Activated CD4-positive, alpha-beta T cell treated with anti-CD3 and anti-CD28 coated beads for 36 hours (primary cell): Measurements from ENCODE around the gene PDZD7. TPM values are rescaled to one million over a fixed set of nuclear protein-coding genes. Genes with fewer than 3 reads are reported as not detected.

Experiments
- ATAC-seq: fragments of 200-7000 bp; cut with Tn5 transposase; one replicate; pipeline ENCODE4 v1.10.0; 2021; ENCODE audit warnings: mild to moderate bottlenecking, moderate library complexity
- CTCF ChIA-PET: fragments of 350-600 bp; sonication (Branson Sonifier 250); formaldehyde crosslinking; loops from one replicate; lab custom pipeline; 2021; ENCODE audit warnings: antibody characterized with exemption; lab: Charles Lee
- POLR2A ChIA-PET: fragments of 350-600 bp; sonication (Branson Sonifier 250); formaldehyde crosslinking; loops from one replicate; lab custom pipeline; 2021; ENCODE audit warnings: antibody characterized with exemption, inconsistent platforms; lab: Charles Lee
- DNase-seq: peaks from one replicate; pipeline ENCODE4 v3.0.0-alpha.2; 2020
- H3K27ac Mint-ChIP-seq: one replicate; pipeline ENCODE4 v1.8.0; 2021; ENCODE audit warnings: mixed read lengths
- H3K27me3 Mint-ChIP-seq: one replicate; pipeline ENCODE4 v1.8.0; 2021; ENCODE audit warnings: mixed read lengths
- H3K36me3 Mint-ChIP-seq: one replicate; pipeline ENCODE4 v1.8.0; 2021; ENCODE audit warnings: low read depth, mixed read lengths
- H3K4me1 Mint-ChIP-seq: one replicate; pipeline ENCODE4 v1.8.0; 2021; ENCODE audit warnings: mixed read lengths
- H3K4me3 Mint-ChIP-seq: one replicate; pipeline ENCODE4 v1.8.0; 2021; ENCODE audit warnings: mild to moderate bottlenecking, moderate library complexity, mixed read lengths
- H3K9me3 Mint-ChIP-seq: one replicate; pipeline ENCODE4 v1.8.0; 2021; ENCODE audit warnings: low read depth, mixed read lengths
- intact Hi-C, 2 experiments: fragments of 100-400 bp; cut with DNase I in 1 of 2; cut with micrococcal nuclease in 1 of 2; formaldehyde crosslinking; loops; one replicate each; pipeline versions ENCODE4 v1.14.2 to v1.15.1; 2022 to 2024; cut with DNase I, micrococcal nuclease
- total RNA-seq, 2 experiments: library from RNA; stranded (reverse); gene quantifications; one replicate each; pipeline ENCODE4 v1.2.3, GENCODE V29; 2021

PDZD7 gene
- total RNA-seq, 2 experiments from 2014 or later = 0.28 to 0.32 TPM

GRCh38 chr10:101011517-101012423, 19.2 kb downstream of the PDZD7 start:
- H3K36me3 Mint-ChIP-seq = no peaks in the 10 kb centered on the region
- DNase-seq = no peak
- intact Hi-C loops = loop anchor here in 1 of 2 experiments (2.0 to 10.0 kb wide), 3 partner anchors 19 to 449 kb away; partner anchors contain the start of genes KAZALD1, PDZD7 and SFXN3
- POLR2A ChIA-PET = no interaction called here
- no peak overlapping the region for H3K27ac Mint-ChIP-seq
- CTCF ChIA-PET = interaction anchor here (0.8 to 1.7 kb wide), 2 partner anchors 12 to 14 kb away, joined by 5 to 6 read pairs; partner anchors contain the start of gene LZTS2
- peaks cover 17% of the 10 kb centered on the region for H3K27me3 Mint-ChIP-seq
- H3K9me3 Mint-ChIP-seq = no peaks in the 10 kb centered on the region
- H3K4me3 Mint-ChIP-seq = no peak overlapping the region
- ATAC-seq = no peak
- H3K4me1 Mint-ChIP-seq = peaks cover 22% of the 10 kb centered on the region

DNA sequence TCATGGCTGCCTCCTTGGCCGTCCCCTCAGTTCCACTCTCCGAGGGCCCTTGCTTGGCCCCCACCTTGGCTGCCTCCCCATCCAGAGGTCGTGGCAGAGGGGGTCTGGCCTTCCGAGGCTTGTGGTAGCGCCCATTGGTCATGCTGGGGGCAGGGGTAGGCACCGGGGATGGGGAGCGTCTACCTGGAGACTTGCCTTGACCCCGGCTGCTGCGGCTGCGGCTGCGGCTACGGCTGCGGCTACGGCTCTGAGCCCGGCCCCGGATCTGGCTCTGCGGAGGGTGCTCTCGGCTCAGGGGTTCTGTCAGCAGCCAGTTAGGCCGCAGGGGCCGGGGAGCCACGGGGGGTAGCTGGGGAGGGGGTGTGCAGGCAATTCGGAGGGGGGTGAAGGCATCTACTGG, 20.6 kb downstream of the PDZD7 start:
- H3K9me3 Mint-ChIP-seq = no peaks in the 10 kb centered on the region
- intact Hi-C loops = loop anchor here in 1 of 2 experiments (5.0 to 10.0 kb wide), 2 partner anchors 54 to 448 kb away; partner anchors contain the start of gene KAZALD1
- H3K4me3 Mint-ChIP-seq = no peak overlapping the region
- no peak overlapping the region for H3K27ac Mint-ChIP-seq
- no peak for DNase-seq
- ATAC-seq = no peak
- H3K27me3 Mint-ChIP-seq = peaks cover 9% of the 10 kb centered on the region
- H3K36me3 Mint-ChIP-seq = no peaks in the 10 kb centered on the region
- CTCF ChIA-PET = interaction anchor here (0.6 to 1.7 kb wide), 3 partner anchors 11 to 827 kb away, joined by 3 to 6 read pairs (median 4); partner anchors contain the start of gene LZTS2
- peaks cover 21% of the 10 kb centered on the region for H3K4me1 Mint-ChIP-seq
- POLR2A ChIA-PET = no interaction called here

DNA sequence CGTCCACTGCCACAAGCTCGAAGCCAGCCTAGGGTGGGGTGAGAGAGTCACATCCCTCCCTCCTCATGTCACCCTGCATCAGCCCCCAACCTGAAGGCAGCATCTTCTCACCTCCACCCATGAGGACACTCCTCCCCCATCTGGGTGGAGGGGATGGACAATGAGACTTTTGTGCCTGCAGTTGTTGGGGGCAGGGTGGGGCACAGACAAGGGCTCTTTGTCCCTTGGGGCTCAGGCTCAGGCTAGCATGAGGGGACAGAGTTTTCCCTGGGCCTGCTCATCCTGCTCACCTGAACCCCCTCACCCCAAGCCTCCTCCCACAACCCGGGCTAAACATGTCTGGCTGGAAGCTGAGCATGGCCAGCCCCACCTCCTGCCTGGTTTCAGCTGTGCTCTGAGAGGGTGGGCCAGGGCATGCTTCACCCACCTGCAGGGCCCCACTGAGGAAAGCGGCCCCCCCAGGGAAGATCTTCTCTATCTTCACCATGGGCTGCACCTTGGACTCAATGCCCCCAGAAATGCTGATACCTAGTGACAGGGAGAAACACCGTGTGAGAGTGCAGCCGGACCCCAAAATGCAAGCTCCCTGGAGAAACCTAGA, 22.0 kb downstream of the PDZD7 start:
- Mint-ChIP-seq H3K9me3 (no peaks in the 10 kb centered on the region), H3K27ac (no peak overlapping the region), H3K4me3 (no peak overlapping the region), H3K36me3 (no peaks in the 10 kb centered on the region), H3K4me1 (peaks cover 10% of the 10 kb centered on the region), H3K27me3 (peaks cover 5% of the 10 kb centered on the region)
- intact Hi-C loops = no loop called here
- DNase-seq (no peak), ATAC-seq (no peak)
- CTCF ChIA-PET = interaction anchor here (0.6 to 2.2 kb wide), 3 partner anchors 11 to 727 kb away, joined by 3 to 7 read pairs (median 4); no protein-coding TSS in a partner anchor
- POLR2A ChIA-PET = no interaction called here

GRCh38 chr10:101007915-101008822, 22.8 kb downstream of the PDZD7 start:
- H3K27ac Mint-ChIP-seq = no peak overlapping the region
- intact Hi-C loops = no loop called here
- no peaks in the 10 kb centered on the region for H3K36me3 Mint-ChIP-seq
- POLR2A ChIA-PET = no interaction called here
- H3K4me3 Mint-ChIP-seq = no peak overlapping the region
- H3K9me3 Mint-ChIP-seq = no peaks in the 10 kb centered on the region
- H3K27me3 Mint-ChIP-seq = peaks cover under 1% of the 10 kb centered on the region
- peaks cover 7% of the 10 kb centered on the region for H3K4me1 Mint-ChIP-seq
- ATAC-seq = no peak
- CTCF ChIA-PET = interaction anchor here (0.6 to 2.2 kb wide), 5 partner anchors 10 to 162 kb away, joined by 3 to 10 read pairs (median 3); no protein-coding TSS in a partner anchor
- no peak for DNase-seq

- no peaks in the 10 kb centered on the region for H3K36me3 Mint-ChIP-seq
- DNase-seq = no peak
- no peak overlapping the region for H3K27ac Mint-ChIP-seq
- H3K27me3 Mint-ChIP-seq = no peaks in the 10 kb centered on the region
- intact Hi-C loops = no loop called here
- H3K4me1 Mint-ChIP-seq = no peaks in the 10 kb centered on the region
- ChIA-PET CTCF (interaction anchor here (0.6 to 2.2 kb wide), 8 partner anchors 9 to 161 kb away, joined by 3 to 10 read pairs (median 3); partner anchors contain the start of genes PDZD7 and SFXN3), POLR2A (no interaction called here)
- no peaks in the 10 kb centered on the region for H3K9me3 Mint-ChIP-seq
- no peak overlapping the region for H3K4me3 Mint-ChIP-seq
- ATAC-seq = no peak
Measured at GRCh38 chr10:101007099-101007711, 23.7 kb downstream of the PDZD7 start.

DNA sequence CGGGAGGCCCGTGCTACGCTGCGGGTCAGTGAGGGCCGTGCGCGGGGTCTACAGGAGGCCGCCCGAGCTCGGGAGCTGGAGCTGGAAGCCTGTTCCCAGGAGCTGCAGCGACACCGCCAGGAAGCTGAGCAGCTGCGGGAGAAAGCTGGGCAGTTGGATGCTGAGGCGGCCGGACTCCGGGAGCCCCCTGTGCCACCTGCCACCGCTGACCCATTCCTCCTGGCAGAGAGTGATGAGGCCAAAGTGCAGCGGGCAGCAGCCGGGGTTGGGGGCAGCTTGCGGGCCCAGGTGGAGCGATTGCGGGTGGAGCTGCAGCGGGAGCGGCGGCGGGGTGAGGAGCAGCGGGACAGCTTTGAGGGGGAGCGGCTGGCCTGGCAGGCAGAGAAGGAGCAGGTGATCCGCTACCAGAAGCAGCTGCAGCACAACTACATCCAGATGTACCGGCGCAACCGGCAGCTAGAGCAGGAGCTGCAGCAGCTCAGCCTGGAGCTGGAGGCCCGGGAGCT, 24.3 kb downstream of the PDZD7 start:
- no peaks in the 10 kb centered on the region for H3K27me3 Mint-ChIP-seq
- no peaks in the 10 kb centered on the region for H3K4me1 Mint-ChIP-seq
- H3K9me3 Mint-ChIP-seq = no peaks in the 10 kb centered on the region
- ChIA-PET CTCF (interaction anchor here (0.6 to 2.2 kb wide), 8 partner anchors 9 to 95 kb away, joined by 3 to 10 read pairs (median 3); partner anchors contain the start of genes PDZD7 and SFXN3), POLR2A (no interaction called here)
- DNase-seq (no peak), ATAC-seq (no peak)
- no peak overlapping the region for H3K27ac Mint-ChIP-seq
- H3K36me3 Mint-ChIP-seq = no peaks in the 10 kb centered on the region
- intact Hi-C loops = no loop called here
- no peak overlapping the region for H3K4me3 Mint-ChIP-seq

DNA sequence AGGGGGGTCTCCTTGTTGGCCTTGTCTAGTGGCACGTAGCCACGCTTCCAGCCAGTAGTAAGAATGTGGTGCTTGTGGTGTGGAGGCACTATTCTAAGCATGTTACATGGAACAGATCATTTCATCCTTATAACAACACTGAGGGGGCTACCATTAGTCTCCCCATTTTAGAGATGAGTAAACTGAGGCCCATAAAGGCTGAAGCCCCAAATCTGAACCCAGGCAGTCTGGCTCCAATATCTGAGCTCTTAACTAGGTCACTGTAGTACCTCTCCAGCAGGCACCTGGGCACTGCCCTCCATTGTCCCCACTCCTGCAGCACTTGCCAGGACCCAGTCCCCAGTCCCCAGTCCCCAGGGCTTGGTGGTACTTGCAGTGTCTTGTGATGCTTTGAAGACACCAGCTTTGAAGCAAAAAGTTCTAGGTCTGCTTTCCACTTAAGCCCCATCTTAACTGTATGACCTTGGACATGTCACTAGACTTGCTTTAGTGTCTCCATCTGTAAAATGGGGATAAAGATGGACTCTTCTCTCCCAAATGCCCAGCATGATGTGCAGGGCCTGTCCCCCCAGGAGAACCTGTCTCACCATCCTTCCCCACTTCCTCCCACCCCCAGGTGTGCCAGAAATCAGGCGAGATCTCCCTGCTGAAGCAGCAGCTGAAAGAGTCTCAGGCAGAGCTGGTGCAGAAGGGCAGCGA, 24.9 kb downstream of the PDZD7 start:
- intact Hi-C loops = no loop called here
- DNase-seq (no peak), ATAC-seq (no peak)
- Mint-ChIP-seq H3K9me3 (no peaks in the 10 kb centered on the region), H3K27me3 (no peaks in the 10 kb centered on the region), H3K4me3 (no peak overlapping the region), H3K4me1 (peaks cover 2% of the 10 kb centered on the region), H3K27ac (no peak overlapping the region), H3K36me3 (no peaks in the 10 kb centered on the region)
- ChIA-PET POLR2A (no interaction called here), CTCF (interaction anchor here (0.6 to 1.7 kb wide), 4 partner anchors 9 to 29 kb away, joined by 3 to 6 read pairs (median 3); partner anchors contain the start of genes PDZD7 and SFXN3)

GRCh38 chr10:101005361-101005760, 25.6 kb downstream of the PDZD7 start:
- intact Hi-C loops = no loop called here
- POLR2A ChIA-PET = no interaction called here

DNA sequence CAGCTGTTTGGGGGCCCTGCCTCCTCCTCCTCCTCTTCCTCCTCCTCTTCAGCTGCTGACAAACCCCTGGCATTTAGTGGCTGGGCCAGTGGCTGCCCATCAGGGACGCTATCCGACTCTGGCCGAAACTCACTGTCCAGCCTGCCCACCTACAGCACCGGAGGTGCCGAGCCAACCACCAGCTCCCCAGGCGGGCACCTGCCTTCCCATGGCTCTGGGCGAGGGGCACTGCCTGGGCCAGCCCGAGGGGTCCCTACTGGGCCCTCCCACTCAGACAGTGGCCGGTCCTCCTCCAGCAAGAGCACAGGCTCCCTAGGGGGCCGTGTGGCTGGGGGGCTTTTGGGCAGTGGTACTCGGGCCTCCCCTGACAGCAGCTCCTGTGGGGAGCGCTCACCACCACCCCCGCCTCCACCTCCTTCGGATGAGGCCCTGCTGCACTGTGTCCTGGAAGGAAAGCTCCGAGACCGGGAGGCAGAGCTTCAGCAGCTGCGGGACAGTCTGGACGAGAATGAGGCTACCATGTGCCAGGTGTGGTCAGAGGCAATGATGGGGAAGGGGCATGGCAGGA, 27.2 kb downstream of the PDZD7 start:
- peaks cover 5% of the 10 kb centered on the region for H3K4me1 Mint-ChIP-seq
- no peak overlapping the region for H3K4me3 Mint-ChIP-seq
- no peaks in the 10 kb centered on the region for H3K36me3 Mint-ChIP-seq
- POLR2A ChIA-PET = no interaction called here
- no peaks in the 10 kb centered on the region for H3K9me3 Mint-ChIP-seq
- H3K27ac Mint-ChIP-seq = no peak overlapping the region
- intact Hi-C loops = no loop called here
- CTCF ChIA-PET = interaction anchor here (0.7 to 2.4 kb wide), 10 partner anchors 11 to 958 kb away, joined by 3 to 13 read pairs (median 3); no protein-coding TSS in a partner anchor
- no peaks in the 10 kb centered on the region for H3K27me3 Mint-ChIP-seq
- DNase-seq = no peak
- ATAC-seq = no peak

More at GRCh38 chr10:101005361-101005760, 25.6 kb downstream of the PDZD7 start:
- DNase-seq (no peak), ATAC-seq (no peak)
- CTCF ChIA-PET = interaction anchor here (1.1 kb wide), 1 partner anchor 10 kb away, joined by 4 read pairs; no protein-coding TSS in a partner anchor
- H3K4me3 Mint-ChIP-seq = no peak overlapping the region
- H3K27ac Mint-ChIP-seq = no peak overlapping the region
- no peaks in the 10 kb centered on the region for H3K36me3 Mint-ChIP-seq
- H3K27me3 Mint-ChIP-seq = no peaks in the 10 kb centered on the region
- peaks cover 4% of the 10 kb centered on the region for H3K4me1 Mint-ChIP-seq
- H3K9me3 Mint-ChIP-seq = no peaks in the 10 kb centered on the region
